Adrenal gland (tissue), 12 donors: ENCODE measurements around the gene GGNBP2. TPM values are rescaled to one million over a fixed set of nuclear protein-coding genes. Genes with fewer than 3 reads are reported as not detected.

ENCODE experiments used
- DNase-seq, 7 donors: peaks; one replicate each; pipeline ENCODE4 v3.0.0-alpha.2; 2019 to 2020
- H3K27ac ChIP-seq, 5 donors: fragments of 200-600 bp; sonication (generic) in 4 of 5; 1 replicate in 3 of 5; 2 replicates in 2 of 5; pipeline versions ENCODE4 v1.5.1 to v1.8.0; 2016 to 2020; ENCODE audit warnings: mild to moderate bottlenecking in 1 of 5
- H3K27me3 ChIP-seq: fragments of 200-600 bp; 2 replicates; pipeline ENCODE4 v1.8.0; 2021
- H3K36me3 ChIP-seq, 2 donors: fragments of 200-600 bp; replicated peaks in 1 of 2; 1 replicate in 1 of 2; 2 replicates in 1 of 2; pipeline versions ENCODE4 v1.5.1 to v1.8.0; 2018 to 2022
- H3K4me1 ChIP-seq, 2 donors: fragments of 200-600 bp; replicated peaks in 1 of 2; 1 replicate in 1 of 2; 2 replicates in 1 of 2; pipeline versions ENCODE4 v1.5.1 to v1.8.0; 2018 to 2021
- H3K4me3 ChIP-seq, 4 donors: fragments of 200-600 bp; sonication (generic) in 3 of 4; one replicate each; pipeline ENCODE4 v1.5.1; 2016 to 2018
- H3K9me3 ChIP-seq, 3 donors: fragments of 200-600 bp; sonication (generic) in 1 of 3; replicated peaks in 1 of 3; 1 replicate in 2 of 3; 2 replicates in 1 of 3; pipeline versions ENCODE4 v1.5.1 to v1.8.0; 2016 to 2021
- CTCF ChIP-seq, 6 experiments: fragments of 450-650 bp in 4 of 6; fragments of 200-600 bp in 2 of 6; sonication (generic) in 1 of 6; IDR thresholded peaks; 1 replicate in 5 of 6; 2 replicates in 1 of 6; pipeline versions ENCODE4 v1.5.1 to v1.8.0; 2016 to 2021; ENCODE audit warnings: antibody characterized with exemption in 6 of 6, mild to moderate bottlenecking in 2 of 6, moderate library complexity in 1 of 6
- POLR2A ChIP-seq, 2 donors: fragments of 450-650 bp; IDR thresholded peaks; one replicate each; pipeline ENCODE4 v1.6.1; 2017; ENCODE audit warnings: antibody characterized with exemption in 2 of 2, mild to moderate bottlenecking in 2 of 2, moderate library complexity in 1 of 2
- WGBS, 4 donors: extraction: QIAGEN DNeasy Blood & Tissue Kit in 2 of 4; methylation state at CpG; one replicate each; pipeline versions ENCODE4 v1.1.5 to v1.1.7; 2013 to 2017; 5-methylcytosine and 5-hydroxymethylcytosine counted together
- intact Hi-C, 2 donors: fragments of 100-400 bp; cut with DNase I; formaldehyde crosslinking; loops; one replicate each; pipeline versions ENCODE4 v1.14.1 to v1.15.0; 2022 to 2023
- polyA plus RNA-seq, 3 donors: library from polyadenylated mRNA; stranded (reverse); fragments of 200-250 nt in 2 of 3; fragments of 350-450 nt in 1 of 3; fragmentation: Illumina TruSeq in 1 of 3; extraction: RNeasy Lipid Tissue Mini Kit (QIAGEN cat#74804) in 1 of 3; gene quantifications; one replicate each; pipeline ENCODE4 v1.2.3, GENCODE V29; 2013 to 2014
- total RNA-seq, 9 donors: library from RNA; depleted of rRNA in 4 of 9; stranded (reverse); fragments of >200 nt in 4 of 9; fragments of 120-200 nt in 1 of 9; fragmentation: NEBNext Ultra II Directional in 1 of 9; extraction: Animal tissue kit (Norgen Biotek cat#: 25700) in 1 of 9; gene quantifications; one replicate each; pipeline versions ENCODE4 v1.1.0 to v1.2.4, GENCODE V29; 2013 to 2023
- donor health status: healthy with polysubstance abuse.
- donor health status: Bipolar disorder and iron deficiency.
- donor health status: DM: yes; HTN: yes; CAD: no.
- donor health status: DM: no; HTN: no; CAD: no.
- donor health status: DM: no; HTN: no; CAD: no.
- donor health status: DM: yes; HTN: yes; CAD: no.

The GGNBP2 gene
- total and polyA plus RNA-seq, 12 donors: 30.4 to 87.3 (median 60.4) TPM

GRCh38 chr17:36614933-36615332 is 70.2 kb downstream of the GGNBP2 start:
- Histone ChIP-seq H3K9me3 (no peaks in the 10 kb centered on the region), H3K27ac (no peak overlapping the region), H3K4me1 (peaks cover 0 to 12% of the 10 kb centered on the region in 2 donors), H3K27me3 (no peaks in the 10 kb centered on the region), H3K36me3 (no peaks in the 10 kb centered on the region), H3K4me3 (no peak overlapping the region)
- peak in 1 of 7 donors; percentile 32 for DNase-seq
- 31 to 35% (median 32%) methylated on average over 4 to 5 of the region's 5 CpGs for WGBS, 4 donors
- intact Hi-C loops: no loop called here
- no peak for TF ChIP-seq CTCF (IDR thresholded peaks at IDR 0.05)
- TF ChIP-seq POLR2A (IDR thresholded peaks at IDR 0.05): no peak

- peak in 1 of 7 donors; percentile 35 for DNase-seq
- H3K27ac ChIP-seq: no peak overlapping the region
- H3K9me3 ChIP-seq: no peaks in the 10 kb centered on the region
- WGBS, 4 donors: 64 to 69% (median 67%) methylated on average over 11 to 16 of the region's 16 CpGs
- H3K27me3 ChIP-seq: no peaks in the 10 kb centered on the region
- peaks cover 0 to 3% of the 10 kb centered on the region in 2 donors for H3K4me1 ChIP-seq
- H3K36me3 ChIP-seq: no peaks in the 10 kb centered on the region
- H3K4me3 ChIP-seq: no peak overlapping the region
- TF ChIP-seq CTCF (IDR thresholded peaks at IDR 0.05) (no peak), POLR2A (IDR thresholded peaks at IDR 0.05) (no peak)
- intact Hi-C loops: no loop called here
These were observed 71.6 kb downstream of the GGNBP2 start for GRCh38 chr17:36616061-36617029.

- H3K27me3 ChIP-seq: no peaks in the 10 kb centered on the region
- no peaks in the 10 kb centered on the region for H3K36me3 ChIP-seq
- H3K27ac ChIP-seq: no peak overlapping the region
- H3K9me3 ChIP-seq: no peaks in the 10 kb centered on the region
- intact Hi-C loops: no loop called here
- no peak overlapping the region for H3K4me3 ChIP-seq
- 80 to 93% (median 87%) methylated on average over 7 of the region's 7 CpGs for WGBS, 4 donors
- H3K4me1 ChIP-seq: peaks cover 0 to 3% of the 10 kb centered on the region in 2 donors
- TF ChIP-seq POLR2A (IDR thresholded peaks at IDR 0.05) (no peak), CTCF (IDR thresholded peaks at IDR 0.05) (no peak)
- no peak for DNase-seq
These were observed 73.1 kb downstream of the GGNBP2 start for GRCh38 chr17:36617773-36618172.

GRCh38 chr17:36623281-36623680 is 78.6 kb downstream of the GGNBP2 start:
- intact Hi-C loops: loop anchor here in 1 of 2 donors (10.0 kb wide), 2 partner anchors 552 to 602 kb away; no protein-coding TSS in a partner anchor
- no peaks in the 10 kb centered on the region for H3K9me3 ChIP-seq
- no peak overlapping the region for H3K27ac ChIP-seq
- H3K4me3 ChIP-seq: no peak overlapping the region
- no peaks in the 10 kb centered on the region for H3K36me3 ChIP-seq
- no peak for TF ChIP-seq CTCF (IDR thresholded peaks at IDR 0.05)
- no peak for TF ChIP-seq POLR2A (IDR thresholded peaks at IDR 0.05)
- no peaks in the 10 kb centered on the region for H3K4me1 ChIP-seq
- DNase-seq: no peak
- no peaks in the 10 kb centered on the region for H3K27me3 ChIP-seq
- 73 to 83% (median 78%) methylated on average over 3 of the region's 3 CpGs for WGBS, 4 donors
